Activated CD4-positive, alpha-beta T cell treated with anti-CD3 and anti-CD28 coated beads, Interleukin-2, amount 50 U/mL, for 24 hours (primary cell): Measurements from ENCODE around the gene LYZL6.

Experiments used
- DNase-seq, 2 donors: peaks; one replicate each; pipeline ENCODE4 v3.0.0-alpha.2; 2020; ENCODE audit warnings: low read depth in 1 of 2, low spot score in 1 of 2

LYZL6 gene

GRCh38 chr17:35943537-35943936, at the start of gene LYZL6:
Gene LYZL6 (minus strand): TSS chr17:35943713. CDS start chr17:35939356, 4,357 bp downstream.
- no peak for DNase-seq

GRCh38 chr17:35991075-35991474, 47.6 kb upstream of the LYZL6 start:
- no peak for DNase-seq

GRCh38 chr17:35988164-35988563, 44.7 kb upstream of the LYZL6 start:
- DNase-seq = no peak

GRCh38 chr17:35986643-35987042, 43.1 kb upstream of the LYZL6 start, which contains the start of gene CCL14:
Gene CCL14 (minus strand): TSS chr17:35986729. CDS start chr17:35986649, 80 bp downstream.
- no peak for DNase-seq

GRCh38 chr17:35984140-35984539, 40.6 kb upstream of the LYZL6 start:
- no peak for DNase-seq

GRCh38 chr17:35982409-35983191, 39.1 kb upstream of the LYZL6 start:
- DNase-seq = no peak

- no peak for DNase-seq
Observed at GRCh38 chr17:35981908-35982330, 38.4 kb upstream of the LYZL6 start.

GRCh38 chr17:35981246-35981645, 37.7 kb upstream of the LYZL6 start, which contains the start of gene CCL16:
Gene CCL16 (minus strand): TSS chr17:35981497. CDS start chr17:35981420, 77 bp downstream.
- no peak for DNase-seq

- no peak for DNase-seq
Observed at GRCh38 chr17:35978346-35978745, 34.8 kb upstream of the LYZL6 start.

- no peak for DNase-seq
Observed at GRCh38 chr17:35977509-35977908, 34.0 kb upstream of the LYZL6 start.

GRCh38 chr17:35973333-35974260, 30.1 kb upstream of the LYZL6 start:
- DNase-seq = no peak

- no peak for DNase-seq
Observed at GRCh38 chr17:35972945-35973332, 29.4 kb upstream of the LYZL6 start.

- DNase-seq = no peak
Observed at GRCh38 chr17:35972535-35972934, 29.0 kb upstream of the LYZL6 start.

GRCh38 chr17:35972066-35972465, 28.6 kb upstream of the LYZL6 start:
- DNase-seq = no peak

- peak; percentile 44 to 62 for DNase-seq
Observed at GRCh38 chr17:35969558-35970380, 26.3 kb upstream of the LYZL6 start.

- DNase-seq = no peak
Observed at GRCh38 chr17:35968520-35969054, 25.1 kb upstream of the LYZL6 start.

- DNase-seq = no peak
Observed at GRCh38 chr17:35965272-35965671, 21.8 kb upstream of the LYZL6 start.

GRCh38 chr17:35963663-35964062, 20.1 kb upstream of the LYZL6 start:
- no peak for DNase-seq

- no peak for DNase-seq
Observed at GRCh38 chr17:35953720-35954119, 10.2 kb upstream of the LYZL6 start.

- no peak for DNase-seq
Observed at GRCh38 chr17:35949401-35949800, 5.9 kb upstream of the LYZL6 start.

GRCh38 chr17:35948092-35948491, 4.6 kb upstream of the LYZL6 start:
- DNase-seq = no peak
